ENCODE measurements around the gene GNAS. TPM values are rescaled to one million over a fixed set of nuclear protein-coding genes. Genes with fewer than 3 reads are reported as not detected.

The GNAS gene
- total RNA-seq, 1 donor from 2014 or later: 1,165 TPM

DNA sequence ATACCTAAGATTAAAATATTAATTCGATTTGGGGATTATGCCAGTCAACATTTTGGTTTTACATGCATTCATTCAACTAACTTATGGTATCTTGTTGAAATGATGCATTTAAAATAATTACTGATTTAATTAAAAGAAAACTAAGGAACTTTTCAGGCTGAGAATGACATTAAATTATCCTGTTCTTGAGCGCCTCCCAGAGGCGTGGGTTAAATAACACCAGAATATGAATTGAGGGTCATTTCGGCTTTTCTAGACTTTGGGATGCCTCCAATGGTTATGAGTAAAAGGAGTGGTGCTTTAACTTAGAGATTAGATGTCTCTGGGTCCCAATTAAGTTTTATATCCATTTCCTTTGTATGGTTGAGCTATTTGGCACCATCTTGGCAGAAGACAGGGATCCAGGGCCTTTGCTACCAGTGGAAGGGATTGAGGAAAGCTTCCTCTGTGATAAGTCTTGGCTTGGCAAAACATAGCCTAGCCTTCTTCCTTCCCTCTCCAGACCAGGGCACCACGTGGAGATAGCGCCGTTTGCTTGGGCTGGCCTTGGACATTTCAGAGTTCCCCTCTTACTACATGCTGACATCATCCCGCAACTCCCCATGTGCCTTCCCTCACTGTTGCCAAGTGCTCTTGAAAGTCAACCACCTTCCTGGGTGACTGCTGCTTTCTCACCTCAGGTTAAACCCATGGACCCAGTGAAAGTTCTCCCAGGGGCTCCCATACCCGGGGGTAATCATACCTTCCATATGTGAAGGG lies 28.7 kb downstream of the GNAS start:
- DNase-seq (ENCODE audit: low read depth): no peak

- no peak for DNase-seq (ENCODE audit: low read depth)
Observed at GRCh38 chr20:58882704-58883089, 30.2 kb downstream of the GNAS start.

DNA sequence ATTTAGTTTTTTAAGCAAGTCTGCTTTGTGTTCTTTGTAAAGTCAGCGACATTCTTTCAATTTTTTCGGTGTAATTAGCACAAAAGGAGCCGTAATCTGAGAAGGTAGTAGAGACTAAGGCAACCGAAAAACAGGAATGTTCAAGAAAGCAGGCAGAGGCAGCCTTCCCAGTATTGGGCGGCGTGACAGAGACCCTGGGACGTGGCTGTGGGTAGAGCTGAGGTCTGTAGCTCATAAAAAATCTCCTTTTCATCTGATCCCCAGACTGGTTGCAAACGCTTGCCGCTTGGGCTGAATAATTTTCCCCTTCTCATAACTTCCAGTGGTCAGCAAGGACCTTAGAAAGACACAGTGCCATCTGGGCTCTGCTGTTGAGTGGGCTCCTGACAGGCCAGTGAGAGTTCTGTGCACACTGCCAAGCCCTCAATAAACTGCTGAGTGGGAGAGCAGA lies 30.8 kb downstream of the GNAS start:
- DNase-seq (ENCODE audit: low read depth): no peak

- no peak for DNase-seq (ENCODE audit: low read depth)
Observed at GRCh38 chr20:58884966-58885365, 32.5 kb downstream of the GNAS start.

GRCh38 chr20:58886546-58886945 lies 34.0 kb downstream of the GNAS start:
- no peak for DNase-seq (ENCODE audit: low read depth)

DNA sequence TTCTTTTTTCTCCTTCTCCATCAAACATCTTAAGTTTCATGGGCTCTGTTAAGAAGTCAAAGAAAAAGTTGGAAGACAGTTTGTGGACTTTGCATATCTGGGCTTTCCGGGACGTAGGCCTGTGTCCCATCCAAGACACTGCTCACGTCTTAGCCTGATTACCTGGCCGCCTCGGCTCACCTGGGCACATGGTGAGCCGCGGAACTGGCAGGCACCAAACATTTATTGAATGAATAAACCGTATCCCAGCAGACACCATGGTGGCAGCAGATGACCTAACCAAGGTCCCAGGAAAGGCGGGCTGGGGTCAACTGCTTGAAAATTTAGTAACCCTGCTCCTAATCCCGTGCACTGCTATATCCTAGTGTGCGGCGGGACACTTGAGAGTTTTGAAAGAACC lies 35.6 kb downstream of the GNAS start:
- DNase-seq (ENCODE audit: low read depth): no peak

DNA sequence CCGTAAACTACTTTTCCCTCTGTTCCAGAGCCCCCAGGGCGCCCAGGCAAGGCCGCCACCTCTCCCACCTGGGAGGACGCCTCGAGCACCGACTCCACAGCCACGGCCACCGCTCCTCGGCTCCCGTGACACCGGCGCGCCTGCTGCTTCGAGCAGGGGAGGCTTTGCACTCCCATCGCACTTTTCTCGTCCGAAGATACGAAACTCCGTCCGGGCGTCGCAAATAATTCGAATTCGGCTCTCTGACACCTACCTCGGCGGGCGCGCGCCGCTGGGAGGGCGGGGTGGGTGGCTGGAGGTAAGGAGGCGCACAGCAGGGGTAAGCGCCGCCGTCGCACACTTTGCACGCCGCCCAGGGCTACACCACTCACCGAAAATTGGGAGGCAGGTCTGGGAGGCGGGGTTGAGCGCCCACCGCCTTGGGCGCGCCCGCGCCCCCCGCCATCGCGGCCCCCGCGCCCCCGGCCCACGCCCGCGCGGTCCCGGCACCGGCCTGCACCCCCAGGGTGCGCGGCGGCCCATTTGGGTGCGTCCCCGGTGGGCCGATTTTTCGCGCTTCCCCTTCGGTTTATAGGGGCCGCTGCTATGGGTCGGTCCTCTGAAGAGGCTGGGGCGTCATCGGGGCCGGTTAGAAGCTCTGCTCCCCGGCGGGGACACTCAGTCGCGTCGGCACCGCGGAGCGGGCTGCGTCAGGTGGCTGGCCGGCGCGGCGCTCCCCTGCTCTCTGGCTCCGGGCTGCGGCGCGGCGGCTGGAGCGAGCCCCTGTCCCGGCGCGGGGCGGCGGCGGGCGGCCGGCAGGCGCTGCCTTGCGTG lies 36.2 kb downstream of the GNAS start:
- peak; percentile 40 for DNase-seq (ENCODE audit: low read depth)

- DNase-seq (ENCODE audit: low read depth): no peak
Observed at GRCh38 chr20:58889334-58889760, 36.8 kb downstream of the GNAS start.

DNA sequence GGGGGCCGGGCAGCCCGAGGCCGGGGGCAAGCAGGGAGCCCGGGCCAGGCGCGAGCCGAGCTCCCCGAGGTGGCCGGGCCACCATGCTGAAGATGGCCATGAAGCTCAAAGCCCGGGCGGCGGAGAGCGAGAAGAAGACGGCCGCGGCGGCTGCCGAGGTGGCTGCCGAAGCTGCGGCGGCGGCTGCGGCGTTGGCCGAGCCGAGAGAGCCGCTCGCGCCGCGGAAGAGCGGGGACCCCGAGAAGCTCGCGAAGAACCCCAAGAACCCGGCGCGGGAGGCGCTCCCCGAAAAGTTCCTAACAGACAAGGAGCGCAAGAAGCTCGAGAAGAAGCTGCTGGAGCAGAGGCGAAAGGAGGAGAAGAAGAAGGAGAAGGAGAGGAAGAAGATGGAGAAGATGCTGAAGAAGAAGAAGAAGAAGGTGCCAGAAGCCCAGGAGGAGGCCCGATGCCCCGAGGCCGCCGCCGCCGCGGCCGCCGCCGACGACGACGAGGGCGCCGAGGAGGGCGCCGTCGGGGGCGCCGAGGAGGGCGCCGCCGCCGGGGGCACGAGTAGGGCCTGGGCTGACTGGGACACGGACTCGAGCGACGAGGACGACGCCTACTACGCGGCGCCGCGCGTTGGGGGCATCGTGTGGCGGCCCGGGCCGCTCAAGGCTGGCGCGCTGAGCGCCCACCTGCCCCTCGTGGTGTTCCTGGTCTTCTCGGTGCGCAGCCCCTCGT lies 37.4 kb downstream of the GNAS start:
- DNase-seq (ENCODE audit: low read depth): no peak

- peak; percentile 33 for DNase-seq (ENCODE audit: low read depth)
Observed at GRCh38 chr20:58890518-58891085, 38.1 kb downstream of the GNAS start.

- no peak for DNase-seq (ENCODE audit: low read depth)
Observed at GRCh38 chr20:58891086-58891717, 38.7 kb downstream of the GNAS start.

DNA sequence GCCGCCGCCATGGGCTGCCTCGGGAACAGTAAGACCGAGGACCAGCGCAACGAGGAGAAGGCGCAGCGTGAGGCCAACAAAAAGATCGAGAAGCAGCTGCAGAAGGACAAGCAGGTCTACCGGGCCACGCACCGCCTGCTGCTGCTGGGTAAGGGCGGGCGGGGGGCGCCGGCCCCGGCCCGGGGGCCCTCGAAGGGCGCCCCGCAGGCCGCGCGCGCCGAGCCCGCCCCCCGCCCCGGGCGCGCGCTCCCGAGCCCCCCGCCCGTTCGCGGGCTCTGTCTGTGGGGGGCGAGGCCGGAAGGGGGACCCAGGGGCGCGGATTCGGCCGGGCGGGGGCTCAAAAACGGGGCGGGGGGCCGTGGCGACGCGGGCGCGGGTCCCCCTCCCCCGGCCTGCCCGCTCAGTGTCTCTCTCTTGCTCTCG lies 39.2 kb downstream of the GNAS start:
- no peak for DNase-seq (ENCODE audit: low read depth)

DNA sequence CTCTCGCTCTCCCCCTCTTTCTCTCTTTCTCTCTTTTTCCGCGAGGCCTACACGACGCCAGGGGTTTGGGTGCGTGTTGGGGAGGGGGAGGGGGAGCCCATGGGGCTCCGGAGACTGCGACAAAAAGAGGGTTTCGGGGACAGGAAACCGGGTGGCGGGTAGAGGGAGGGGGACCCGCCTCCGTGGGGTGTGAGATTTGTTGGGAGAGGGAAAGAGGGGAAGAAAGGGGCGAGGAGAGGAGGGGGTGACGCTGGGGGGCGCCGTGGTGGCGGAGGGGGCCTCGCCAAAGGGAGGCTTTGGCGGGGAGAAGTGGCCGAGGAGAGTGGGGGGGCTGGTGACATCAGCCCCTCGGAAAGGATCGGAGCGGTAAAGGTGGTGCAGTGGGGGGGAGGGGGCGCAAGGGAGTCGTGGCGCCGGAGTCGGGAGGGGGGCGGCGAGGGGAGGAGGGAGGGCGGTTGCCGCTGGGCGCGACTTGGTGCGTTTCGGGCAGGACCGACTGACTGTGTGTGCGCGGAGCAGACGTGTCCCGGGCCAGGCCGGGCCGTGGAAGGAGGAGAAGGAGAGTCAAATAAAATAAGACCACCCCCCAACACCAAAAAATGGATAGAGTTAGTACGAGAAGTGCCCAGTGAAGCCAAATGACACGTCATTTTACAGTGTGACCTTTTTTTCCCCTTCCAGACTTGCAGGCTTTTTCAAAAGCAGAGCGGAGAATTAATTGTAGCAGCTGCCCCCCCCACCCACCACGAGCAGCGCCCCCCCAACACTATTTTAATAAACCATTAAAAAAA lies 39.8 kb downstream of the GNAS start:
- DNase-seq (ENCODE audit: low read depth): peak; percentile 25

DNA sequence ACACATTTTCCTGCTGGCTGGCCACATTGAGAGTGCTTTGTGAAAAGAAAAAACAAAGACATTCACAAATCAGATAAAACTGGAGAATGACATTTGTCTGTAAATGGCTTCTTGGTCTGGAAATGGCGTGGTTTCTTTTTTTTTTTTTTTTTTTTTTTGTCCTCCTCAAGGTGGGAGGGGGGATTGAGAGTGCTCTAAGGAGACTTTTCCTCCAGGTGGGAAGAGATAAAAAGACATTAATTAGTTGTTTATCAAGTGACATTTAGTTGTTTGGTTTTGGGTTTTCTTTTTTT lies 40.4 kb downstream of the GNAS start:
- DNase-seq (ENCODE audit: low read depth): no peak

- DNase-seq (ENCODE audit: low read depth): no peak
Observed at GRCh38 chr20:58893355-58894120, 41.0 kb downstream of the GNAS start.

DNA sequence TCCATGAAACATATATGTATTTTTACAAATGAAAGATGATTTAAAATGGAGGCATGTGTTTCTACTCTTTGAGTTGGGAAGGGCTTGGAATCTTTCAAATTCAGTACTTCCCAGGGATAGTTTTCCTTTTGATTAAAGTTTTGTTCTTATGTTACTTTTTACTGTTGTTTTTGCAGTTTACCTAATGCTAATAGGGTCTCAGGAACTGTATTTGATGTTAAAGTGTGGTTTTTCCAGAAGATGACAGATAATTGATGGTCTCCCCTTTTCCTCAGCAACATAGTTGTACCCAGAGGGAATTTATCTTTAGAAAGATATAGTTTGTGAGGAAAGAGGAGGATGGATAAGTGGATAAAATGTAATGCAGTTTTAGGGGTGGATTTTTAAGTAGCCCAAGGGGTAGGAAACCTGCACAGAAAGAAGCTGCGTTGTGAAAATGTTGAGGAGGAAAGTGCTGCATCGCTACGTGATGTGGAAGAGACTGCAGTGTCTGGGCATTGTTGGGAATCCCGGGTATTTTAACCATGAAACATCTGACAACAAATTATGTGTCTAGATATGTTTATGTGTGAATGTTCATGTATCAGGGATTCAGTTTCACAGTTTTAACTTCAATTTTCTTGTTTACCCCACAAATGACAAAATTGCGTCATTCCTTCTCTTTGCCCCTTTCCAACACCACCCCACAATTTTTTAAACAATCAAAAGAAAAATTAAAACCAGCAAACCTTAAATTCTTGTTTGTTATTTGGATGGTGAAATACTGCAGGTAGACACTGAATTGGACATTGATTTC lies 42.3 kb downstream of the GNAS start:
- no peak for DNase-seq (ENCODE audit: low read depth)

GRCh38 chr20:58895448-58896180 lies 43.1 kb downstream of the GNAS start:
- DNase-seq (ENCODE audit: low read depth): no peak

DNA sequence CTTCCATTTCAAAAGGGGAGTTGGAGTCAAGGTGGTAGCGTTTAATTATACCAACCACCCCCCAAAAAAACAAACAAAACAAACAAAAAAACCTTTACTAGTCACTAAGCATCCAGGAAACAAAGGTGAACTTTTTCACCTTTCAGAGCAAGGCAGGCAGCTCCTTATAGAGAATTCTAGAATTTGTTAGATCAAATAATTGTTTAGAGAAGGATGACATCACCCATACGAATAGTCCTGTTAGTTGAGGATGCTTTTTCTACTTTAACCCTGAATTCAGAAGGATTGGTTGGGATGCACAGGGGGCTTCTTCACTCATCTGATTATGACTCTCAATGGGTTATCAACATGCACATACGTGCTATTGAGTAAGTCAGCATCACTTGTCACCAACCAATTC lies 44.3 kb downstream of the GNAS start:
- no peak for DNase-seq (ENCODE audit: low read depth)

GRCh38 chr20:58897488-58897887 lies 45.0 kb downstream of the GNAS start:
- DNase-seq (ENCODE audit: low read depth): no peak
